Mesenchymal stem cell (in vitro differentiated cells and primary cell): ENCODE results near the gene SPDYE1.
"Not testable (repeated sequence)": the region's sequence is repeated elsewhere in the genome, so short reads cannot be mapped to it uniquely, and the experiment has no call there.

Source experiments
- DNase-seq: peaks from one replicate; pipeline ENCODE4 v3.0.0-alpha.2; 2013
- H2AFZ ChIP-seq: one replicate; pipeline ENCODE4 v1.6.1; 2013; ENCODE audit warnings: low read depth, mild to moderate bottlenecking, control low read depth, inconsistent platforms, low read length, moderate library complexity
- H2AK5ac ChIP-seq: 2 replicates; pipeline ENCODE4 v1.6.1; 2013; ENCODE audit warnings: low read length, moderate library complexity, mild to moderate bottlenecking, inconsistent platforms; ENCODE audit not compliant: severe bottlenecking
- H2BK120ac ChIP-seq: one replicate; pipeline ENCODE4 v1.6.1; 2013; ENCODE audit warnings: low read depth, mild to moderate bottlenecking, inconsistent platforms, low read length, moderate library complexity
- H2BK12ac ChIP-seq, 2 experiments: one replicate each; pipeline ENCODE4 v1.6.1; 2013; ENCODE audit warnings: inconsistent platforms in 2 of 2, low read length in 2 of 2, mild to moderate bottlenecking in 2 of 2, moderate library complexity in 2 of 2, control low read depth in 1 of 2
- H2BK15ac ChIP-seq: one replicate; pipeline ENCODE4 v1.6.1; 2013; ENCODE audit warnings: mild to moderate bottlenecking, low read depth, inconsistent platforms; ENCODE audit not compliant: poor library complexity, severe bottlenecking
- H2BK5ac ChIP-seq: 2 replicates; pipeline ENCODE4 v1.6.1; 2013; ENCODE audit warnings: low read depth, mild to moderate bottlenecking, low read length, control low read depth, inconsistent platforms; ENCODE audit not compliant: poor library complexity, severe bottlenecking
- H3K14ac ChIP-seq, 2 experiments: one replicate each; pipeline ENCODE4 v1.6.1; 2013; ENCODE audit warnings: inconsistent platforms in 2 of 2, low read length in 2 of 2, control low read depth in 1 of 2, mild to moderate bottlenecking in 1 of 2, moderate library complexity in 1 of 2
- H3K18ac ChIP-seq, 2 experiments: one replicate each; pipeline ENCODE4 v1.6.1; 2013; ENCODE audit warnings: inconsistent platforms in 2 of 2, low read length in 2 of 2, control low read depth in 1 of 2, low read depth in 1 of 2, mild to moderate bottlenecking in 1 of 2
- H3K23ac ChIP-seq, 2 experiments: one replicate each; pipeline ENCODE4 v1.6.1; 2013; ENCODE audit warnings: inconsistent platforms in 2 of 2, low read length in 2 of 2, mild to moderate bottlenecking in 2 of 2, moderate library complexity in 2 of 2, control low read depth in 1 of 2
- H3K27ac ChIP-seq: 2 replicates; pipeline ENCODE4 v1.5.1; 2013; ENCODE audit warnings: mild to moderate bottlenecking, moderate library complexity, low read length, control low read depth, inconsistent platforms; ENCODE audit not compliant: poor library complexity, severe bottlenecking
- H3K27me3 ChIP-seq, 2 experiments: 2 replicates each; pipeline versions ENCODE4 v1.6.1 to v1.7.0; 2013; ENCODE audit warnings: low read length in 2 of 2, mild to moderate bottlenecking in 2 of 2, moderate library complexity in 2 of 2, control low read depth in 1 of 2, inconsistent platforms in 1 of 2; ENCODE audit not compliant: control insufficient read depth in 1 of 2, insufficient read depth in 1 of 2
- H3K36me3 ChIP-seq, 2 experiments: 2 replicates each; pipeline versions ENCODE4 v1.6.1 to v1.7.0; 2013; ENCODE audit warnings: low read length in 2 of 2, control low read depth in 1 of 2, inconsistent platforms in 1 of 2, low read depth in 1 of 2, mild to moderate bottlenecking in 1 of 2; ENCODE audit not compliant: insufficient read depth in 2 of 2, control insufficient read depth in 1 of 2
- H3K4ac ChIP-seq, 2 experiments: one replicate each; pipeline ENCODE4 v1.6.1; 2013; ENCODE audit warnings: inconsistent platforms in 2 of 2, low read length in 2 of 2, mild to moderate bottlenecking in 2 of 2, moderate library complexity in 2 of 2, control low read depth in 1 of 2, low read depth in 1 of 2
- H3K4me1 ChIP-seq: 2 replicates; pipeline ENCODE4 v1.6.1; 2013; ENCODE audit warnings: low read depth, low read length, control low read depth; ENCODE audit not compliant: control insufficient read depth, insufficient read depth
- H3K4me2 ChIP-seq: 2 replicates; pipeline ENCODE4 v1.6.1; 2013; ENCODE audit warnings: low read length, mild to moderate bottlenecking, inconsistent platforms; ENCODE audit not compliant: poor library complexity, severe bottlenecking
- H3K4me3 ChIP-seq, 2 experiments: 2 replicates each; pipeline versions ENCODE4 v1.5.1 to v1.7.0; 2013; ENCODE audit warnings: low read length in 2 of 2, mild to moderate bottlenecking in 2 of 2, control low read depth in 1 of 2, low read depth in 1 of 2; ENCODE audit not compliant: insufficient read depth in 1 of 2
- H3K79me1 ChIP-seq: replicated peaks from 2 replicates; pipeline ENCODE4 v1.6.1; 2013; ENCODE audit warnings: mild to moderate bottlenecking, control low read depth, low read length, inconsistent platforms; ENCODE audit not compliant: poor library complexity, severe bottlenecking
- H3K9ac ChIP-seq: 2 replicates; pipeline ENCODE4 v1.7.0; 2013; ENCODE audit warnings: mild to moderate bottlenecking, low read length, moderate library complexity
- H3K9me3 ChIP-seq: 2 replicates; pipeline ENCODE4 v1.7.0; 2013; ENCODE audit warnings: mild to moderate bottlenecking, low read length; ENCODE audit not compliant: control insufficient read depth
- H4K8ac ChIP-seq: one replicate; pipeline ENCODE4 v1.6.1; 2013; ENCODE audit warnings: inconsistent platforms, mild to moderate bottlenecking, low read length, moderate library complexity
- H4K91ac ChIP-seq: one replicate; pipeline ENCODE4 v1.6.1; 2013; ENCODE audit warnings: mild to moderate bottlenecking, low read length, inconsistent platforms
- WGBS: methylation state at CpG from one replicate; pipeline ENCODE4 v1.1.7; 2013; ENCODE audit warnings: mixed read lengths; 5-methylcytosine and 5-hydroxymethylcytosine counted together

The SPDYE1 gene

DNA sequence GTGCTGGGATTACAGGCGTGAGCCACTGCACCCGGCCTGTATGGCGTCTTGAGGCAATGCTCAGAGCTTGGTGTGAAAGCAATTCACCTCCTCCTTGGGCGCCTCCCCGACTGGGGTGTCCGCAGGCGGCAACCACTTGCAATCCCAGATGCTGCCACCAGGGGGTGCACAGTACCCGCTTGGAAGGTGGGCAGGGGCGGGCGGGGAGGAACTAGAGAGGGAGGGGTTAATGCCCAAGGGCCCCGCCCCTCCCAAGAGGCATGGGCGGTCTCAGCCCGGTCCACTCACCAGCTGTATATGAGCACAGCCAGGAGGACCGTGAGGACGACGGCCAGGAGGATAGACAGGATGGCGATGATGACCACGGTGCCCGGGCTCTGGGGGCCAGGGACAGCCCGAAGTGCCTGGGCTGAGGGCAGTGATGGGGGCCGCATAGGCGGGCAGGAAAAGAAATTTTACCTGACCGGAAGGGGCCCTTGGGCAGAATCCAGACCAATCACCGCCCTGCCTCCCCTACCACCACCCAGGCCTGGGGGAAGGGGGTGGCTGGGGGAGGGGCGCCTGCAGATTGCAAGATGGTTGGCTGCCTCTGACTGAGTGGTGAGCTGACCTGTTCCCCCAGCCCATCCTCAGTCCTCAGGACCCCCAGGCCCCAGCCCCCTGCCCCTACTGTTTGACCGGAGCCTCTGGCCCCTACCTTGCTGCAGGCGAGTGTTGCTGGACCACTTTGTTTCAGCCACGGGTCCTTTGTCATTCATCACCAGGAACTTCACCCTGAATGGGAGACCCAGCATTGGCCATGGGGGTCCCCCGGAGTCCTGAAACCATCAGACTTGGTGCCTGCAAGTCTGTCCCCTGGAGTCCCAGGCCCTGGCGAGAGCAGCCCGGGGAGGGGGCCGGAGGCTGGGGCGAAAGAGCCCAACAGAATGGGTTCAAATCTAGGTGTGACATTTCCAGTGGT, 11.5 kb upstream of the SPDYE1 start:
- H3K27me3 ChIP-seq, H3K14ac ChIP-seq, H2BK120ac ChIP-seq, H3K18ac ChIP-seq, H3K4ac ChIP-seq, H3K23ac ChIP-seq, H2AK5ac ChIP-seq, H4K8ac ChIP-seq, H3K4me1 ChIP-seq, H3K4me2 ChIP-seq, H2AFZ ChIP-seq, H2BK12ac ChIP-seq, H2BK5ac ChIP-seq, H3K79me1 ChIP-seq, H4K91ac ChIP-seq, H3K9me3 ChIP-seq, H3K9ac ChIP-seq, H3K4me3 ChIP-seq, H3K27ac ChIP-seq, H2BK15ac ChIP-seq, H3K36me3 ChIP-seq: not testable (repeated sequence)
- 14% methylated on average over 7 of the region's 33 CpGs for WGBS
- DNase-seq = peak; percentile 68

DNA sequence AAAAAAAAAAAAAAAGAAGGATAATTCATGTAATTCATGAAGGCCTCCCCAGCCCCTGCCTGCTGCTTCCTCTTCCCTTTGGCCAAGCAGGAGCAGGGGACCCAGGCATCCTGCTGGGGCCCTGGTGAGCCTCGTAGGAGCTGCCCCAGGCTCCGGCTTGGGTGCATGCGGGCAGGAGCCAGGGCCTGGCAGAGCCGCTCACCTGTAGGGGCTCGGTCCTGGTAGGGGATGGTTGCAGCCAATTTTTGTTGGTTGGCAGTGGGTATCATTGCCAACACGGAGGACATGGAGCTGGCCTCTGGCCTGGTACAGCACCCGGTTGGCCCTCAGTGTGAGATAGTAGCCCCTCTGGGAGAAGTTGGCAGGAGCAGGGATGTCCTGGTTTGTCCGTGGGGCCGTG, 10.2 kb upstream of the SPDYE1 start:
- not testable (repeated sequence) for H3K36me3 ChIP-seq, H3K79me1 ChIP-seq, H2BK5ac ChIP-seq, H3K4me2 ChIP-seq, H2AK5ac ChIP-seq, H2AFZ ChIP-seq, H3K18ac ChIP-seq, H3K4me1 ChIP-seq, H3K14ac ChIP-seq, H3K4me3 ChIP-seq, DNase-seq, H3K4ac ChIP-seq, H2BK15ac ChIP-seq, H3K27me3 ChIP-seq, H4K91ac ChIP-seq, H3K9me3 ChIP-seq, H4K8ac ChIP-seq, H2BK120ac ChIP-seq, H3K9ac ChIP-seq, H3K23ac ChIP-seq, H3K27ac ChIP-seq, H2BK12ac ChIP-seq
- WGBS = 100% methylated on average over 1 of the region's 9 CpGs

DNA sequence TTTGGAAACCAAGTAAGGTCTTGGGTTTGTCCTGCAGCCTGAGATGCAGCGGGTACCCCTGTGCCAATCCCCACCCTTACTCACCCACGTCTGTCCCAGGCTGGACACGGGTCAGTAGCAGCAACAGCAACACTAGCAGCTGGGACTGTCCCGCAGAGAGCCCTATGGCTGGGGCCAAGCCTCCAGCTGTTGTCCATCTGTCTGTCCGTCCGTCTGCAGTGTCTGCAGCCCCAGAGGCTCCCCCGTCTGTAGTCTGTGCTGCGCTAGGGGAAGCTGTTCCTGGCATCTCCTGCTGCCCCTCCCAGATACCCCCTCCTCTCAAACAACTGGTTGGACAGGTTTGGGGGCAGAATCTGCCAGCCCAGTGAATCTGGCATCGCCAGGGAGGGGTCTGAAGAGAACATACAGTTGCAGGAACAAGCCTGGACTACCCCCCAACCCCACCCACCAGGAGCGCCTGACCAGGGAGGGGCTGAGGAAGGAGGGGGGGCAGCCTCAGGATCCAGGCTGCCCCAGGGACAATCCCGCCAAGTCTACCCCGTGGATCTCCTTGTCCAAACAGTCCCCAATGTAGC, 7.6 kb upstream of the SPDYE1 start:
- not testable (repeated sequence) for H3K4me1 ChIP-seq, H4K8ac ChIP-seq, H4K91ac ChIP-seq, H2BK120ac ChIP-seq, H2BK5ac ChIP-seq, H2AK5ac ChIP-seq, H3K9me3 ChIP-seq, H3K4me2 ChIP-seq, H3K23ac ChIP-seq, H2AFZ ChIP-seq, H3K18ac ChIP-seq, H2BK15ac ChIP-seq, H3K4ac ChIP-seq, H3K14ac ChIP-seq, H2BK12ac ChIP-seq, H3K4me3 ChIP-seq, H3K79me1 ChIP-seq, H3K27me3 ChIP-seq, H3K9ac ChIP-seq, H3K27ac ChIP-seq, DNase-seq, H3K36me3 ChIP-seq
- 85% methylated on average over 9 of the region's 12 CpGs for WGBS

DNA sequence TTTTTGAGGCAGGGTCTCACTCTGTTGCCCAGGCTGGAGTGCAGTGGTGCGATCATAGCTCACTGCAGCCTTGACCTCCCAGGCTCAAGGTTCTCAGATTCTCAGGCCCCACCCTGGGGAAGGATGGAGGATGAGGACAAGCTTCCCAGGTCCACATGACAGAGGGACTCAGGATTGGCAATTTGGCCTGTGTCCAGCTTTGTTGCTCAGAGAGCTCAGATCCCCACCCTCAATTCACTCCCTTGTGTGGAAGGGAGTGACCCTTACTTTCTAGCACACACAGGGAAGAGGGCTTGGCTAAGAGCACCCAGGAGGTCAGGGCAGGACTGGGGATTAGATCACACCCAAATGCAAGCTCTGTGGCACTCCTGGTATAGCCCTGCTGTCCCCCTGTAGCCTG, 6.9 kb upstream of the SPDYE1 start:
- not testable (repeated sequence) for H3K4me2 ChIP-seq, H3K18ac ChIP-seq, H2AFZ ChIP-seq, H4K8ac ChIP-seq, H3K36me3 ChIP-seq, H3K4me1 ChIP-seq, H4K91ac ChIP-seq, H3K4me3 ChIP-seq, H3K27ac ChIP-seq, H2BK120ac ChIP-seq, H2AK5ac ChIP-seq, H3K79me1 ChIP-seq, H3K14ac ChIP-seq, H2BK12ac ChIP-seq, H2BK5ac ChIP-seq, H2BK15ac ChIP-seq, H3K9me3 ChIP-seq, H3K23ac ChIP-seq, H3K4ac ChIP-seq, H3K9ac ChIP-seq, H3K27me3 ChIP-seq, DNase-seq
- WGBS = no CpG with 5 or more reads among the region's 1 CpG
